T-helper 1 cell (primary cell): Measurements from ENCODE around the gene PDE6B.
"Not testable (repeated sequence)": the region's sequence is repeated elsewhere in the genome, so short reads cannot be mapped to it uniquely, and the experiment has no call there.

Source experiments
- DNase-seq, 5 donors: peaks; one replicate each; pipeline ENCODE4 v3.0.0-alpha.2; 2012 to 2020

PDE6B gene

DNA sequence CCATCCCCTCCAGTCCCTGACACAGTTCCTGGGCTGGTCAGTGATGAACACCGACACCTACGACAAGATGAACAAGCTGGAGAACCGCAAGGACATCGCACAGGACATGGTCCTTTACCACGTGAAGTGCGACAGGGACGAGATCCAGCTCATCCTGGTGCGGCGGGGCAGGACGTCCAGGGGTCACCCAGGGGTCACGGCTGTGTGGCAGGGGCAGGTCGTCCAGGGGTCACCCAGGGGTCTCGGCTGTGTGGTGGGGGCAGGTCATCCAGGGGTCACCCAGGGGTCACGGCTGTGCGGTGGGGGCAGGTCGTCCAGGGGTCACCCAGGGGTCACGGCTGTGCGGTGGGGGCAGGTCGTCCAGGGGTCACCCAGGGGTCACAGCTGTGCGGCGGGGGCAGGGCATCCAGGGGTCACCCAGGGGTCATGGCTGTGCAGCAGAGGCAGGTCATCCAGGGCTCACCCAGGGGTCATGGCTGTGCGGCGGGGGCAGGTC, 32.0 kb downstream of the PDE6B start:
- no peak for DNase-seq

DNA sequence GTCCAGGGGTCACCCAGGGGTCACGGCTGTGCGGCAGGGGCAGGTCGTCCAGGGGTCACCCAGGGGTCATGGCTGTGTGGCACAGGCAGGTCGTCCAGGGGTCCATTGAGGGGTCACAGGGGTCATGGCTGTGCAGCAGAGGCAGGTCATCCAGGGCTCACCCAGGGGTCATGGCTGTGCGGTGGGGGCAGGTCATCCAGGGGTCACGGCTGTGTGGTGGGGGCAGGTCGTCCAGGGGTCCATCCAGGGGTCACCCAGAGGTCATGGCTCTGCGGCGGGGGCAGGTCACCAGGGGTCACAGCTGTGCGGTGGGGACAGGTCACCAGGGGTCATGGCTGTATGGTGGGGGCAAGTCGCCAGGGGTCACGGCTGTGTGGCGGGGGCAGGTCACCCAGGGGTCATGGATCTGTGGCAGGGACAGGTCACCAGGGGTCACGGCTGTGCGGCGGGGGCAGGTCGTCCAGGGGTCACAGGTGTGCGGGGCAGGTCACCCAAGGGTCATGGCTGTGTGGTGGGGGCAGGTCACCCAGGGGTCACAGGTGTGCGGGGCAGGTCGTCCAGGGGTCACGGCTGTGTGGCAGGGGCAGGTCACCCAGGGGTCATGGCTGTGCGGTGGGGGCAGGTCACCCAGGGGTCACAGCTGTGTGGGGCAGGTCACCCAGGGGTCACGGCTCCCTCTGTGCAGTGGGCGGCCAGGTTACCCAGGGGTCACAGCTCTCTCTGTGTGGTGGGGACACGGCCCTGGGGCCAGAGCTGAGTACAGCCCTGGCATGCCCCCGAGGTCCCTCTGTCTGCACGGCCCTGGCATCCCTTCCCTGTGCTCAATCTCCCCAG, 32.7 kb downstream of the PDE6B start:
- no peak for DNase-seq

DNA sequence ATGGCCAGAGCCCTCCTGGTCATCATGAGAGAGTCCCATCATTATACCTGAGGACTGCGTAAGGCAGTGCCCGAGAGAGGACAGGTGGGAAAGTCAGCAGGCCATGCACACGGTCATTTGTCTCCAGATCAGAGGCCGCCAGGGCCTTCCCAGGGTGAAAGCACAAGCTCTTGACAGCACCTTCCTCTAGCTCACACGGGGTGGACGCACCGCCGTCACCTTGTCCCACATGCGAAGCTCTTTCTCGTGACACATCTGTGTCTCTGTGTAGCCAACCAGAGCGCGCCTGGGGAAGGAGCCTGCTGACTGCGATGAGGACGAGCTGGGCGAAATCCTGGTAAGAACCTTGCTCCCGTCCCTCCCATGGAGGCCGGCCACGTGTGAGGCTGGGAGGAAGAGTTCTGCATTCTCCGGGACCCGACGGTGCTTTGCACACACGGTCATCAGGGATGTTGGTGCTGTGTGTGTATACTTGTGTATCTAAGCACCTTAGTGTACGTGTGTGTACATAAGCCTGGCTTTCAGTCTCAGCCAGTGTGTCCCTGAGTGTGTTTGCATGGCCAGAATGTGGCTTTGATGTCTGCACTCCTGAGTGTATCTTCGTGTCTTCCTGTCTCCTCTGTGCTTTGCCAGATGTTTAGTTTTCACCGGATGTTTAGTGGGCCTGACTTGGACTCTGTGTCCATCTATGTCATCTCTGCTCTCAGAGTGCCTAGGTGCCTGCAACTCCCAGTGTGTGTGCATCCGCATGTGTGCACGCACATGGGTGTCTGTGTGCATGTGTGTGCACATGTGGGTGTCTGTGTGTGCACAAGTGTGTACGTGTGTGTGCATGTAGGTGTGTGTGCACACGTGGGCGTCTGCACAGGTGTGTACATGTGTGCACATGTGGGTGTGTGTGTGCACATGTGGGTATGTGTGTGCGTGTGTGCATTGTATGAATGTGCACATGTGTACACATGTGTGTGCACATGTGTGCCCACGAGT, 33.6 kb downstream of the PDE6B start:
- no peak for DNase-seq

GRCh38 chr4:659851-660250, 34.5 kb downstream of the PDE6B start:
- DNase-seq = no peak

DNA sequence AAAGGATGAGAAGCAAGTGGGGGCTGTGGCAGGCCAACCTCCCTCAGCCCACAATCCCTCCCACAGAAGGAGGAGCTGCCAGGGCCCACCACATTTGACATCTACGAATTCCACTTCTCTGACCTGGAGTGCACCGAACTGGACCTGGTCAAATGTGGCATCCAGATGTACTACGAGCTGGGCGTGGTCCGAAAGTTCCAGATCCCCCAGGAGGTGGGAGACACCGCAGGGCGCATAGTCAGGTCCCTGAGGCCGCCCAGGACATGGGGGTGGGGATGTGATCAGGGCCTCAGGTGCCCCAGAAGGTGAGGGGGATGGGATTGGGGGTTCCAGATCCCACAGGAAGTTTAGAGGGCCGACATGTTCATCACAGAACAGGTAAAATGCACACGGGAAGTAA, 35.0 kb downstream of the PDE6B start:
- no peak for DNase-seq

GRCh38 chr4:661231-661630, 35.9 kb downstream of the PDE6B start:
- no peak for DNase-seq

- no peak for DNase-seq
Observed at GRCh38 chr4:661881-662761, 36.7 kb downstream of the PDE6B start.

DNA sequence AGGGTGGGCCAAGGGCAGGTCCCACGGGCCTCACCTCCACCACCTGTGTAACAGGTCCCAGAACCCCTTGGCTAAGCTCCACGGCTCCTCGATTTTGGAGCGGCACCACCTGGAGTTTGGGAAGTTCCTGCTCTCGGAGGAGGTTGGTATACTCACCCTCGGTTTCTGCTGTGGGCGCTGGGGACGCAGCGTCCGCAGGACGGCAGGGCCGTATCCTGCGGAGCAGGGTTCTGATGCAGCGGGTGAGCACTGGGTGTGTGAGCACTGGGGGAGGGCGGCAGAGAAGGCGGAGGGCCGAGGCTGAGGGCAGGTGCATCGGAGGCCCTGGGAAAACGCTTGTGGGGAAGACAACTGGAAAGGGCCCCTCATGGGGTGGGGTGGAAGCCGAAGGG, 37.7 kb downstream of the PDE6B start:
- DNase-seq = no peak

- peak; percentile 45 to 76 (median 66) for DNase-seq
Observed at GRCh38 chr4:663438-664428, 38.4 kb downstream of the PDE6B start.

GRCh38 chr4:664713-665231, 39.4 kb downstream of the PDE6B start:
- DNase-seq = no peak

GRCh38 chr4:665381-665750, 40.0 kb downstream of the PDE6B start:
- DNase-seq = no peak

DNA sequence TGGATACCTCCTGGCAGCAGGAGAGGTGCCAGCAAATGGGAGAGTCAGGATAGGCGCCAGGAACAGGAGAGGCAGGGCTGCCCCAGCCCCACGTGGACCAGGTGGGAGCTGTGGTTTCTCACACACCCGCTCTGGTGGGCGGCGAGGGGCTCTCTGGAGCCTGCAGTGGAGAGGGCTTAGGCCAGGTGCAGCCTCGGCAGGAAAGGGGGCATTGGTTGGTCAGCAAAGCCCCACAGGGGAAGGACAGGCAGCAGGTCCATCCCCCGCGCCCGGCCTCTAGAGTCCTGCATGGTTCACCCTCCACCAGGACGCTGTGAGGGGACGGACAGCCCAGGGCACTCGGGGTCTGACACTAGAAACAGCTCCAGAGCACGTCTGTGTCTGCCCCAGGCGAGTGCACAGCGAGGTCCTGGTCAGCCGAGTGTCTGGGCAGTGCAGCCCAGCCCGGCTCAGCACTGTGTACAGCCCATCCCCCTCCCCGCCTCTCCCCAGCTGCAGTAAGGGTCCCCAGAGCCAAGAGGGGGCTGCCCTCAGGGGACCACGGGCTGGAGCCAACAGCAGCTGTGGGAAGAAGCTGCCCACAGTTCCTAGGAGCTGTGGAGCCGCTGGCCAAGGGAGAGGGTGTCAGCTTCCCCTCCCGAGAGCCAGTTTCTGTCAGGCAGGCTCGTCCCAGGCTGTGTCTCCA, 40.5 kb downstream of the PDE6B start:
- DNase-seq = no peak

GRCh38 chr4:666436-666810, 41.0 kb downstream of the PDE6B start:
- peak in 1 of 5 donors; percentile 10 for DNase-seq

- DNase-seq = no peak
Observed at GRCh38 chr4:666822-667544, 41.6 kb downstream of the PDE6B start.

DNA sequence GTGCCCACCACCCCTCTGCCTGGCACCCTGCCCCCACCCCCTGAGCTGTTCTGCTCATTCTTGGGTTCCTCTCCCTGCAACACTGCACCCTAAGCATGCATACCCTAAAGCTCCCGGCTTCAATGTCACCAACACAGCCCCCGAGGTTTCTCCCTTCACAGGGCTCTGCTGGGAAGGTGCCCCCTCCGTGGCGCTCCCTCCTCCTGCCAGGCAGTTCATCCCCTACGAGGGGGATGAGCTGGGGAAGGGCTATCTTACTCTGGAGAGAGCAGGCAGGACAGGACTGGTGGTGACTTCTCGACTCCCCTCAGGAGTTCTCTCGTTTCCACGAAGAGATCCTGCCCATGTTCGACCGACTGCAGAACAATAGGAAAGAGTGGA, 42.2 kb downstream of the PDE6B start:
- no peak for DNase-seq

GRCh38 chr4:668219-668618, 42.8 kb downstream of the PDE6B start:
- not testable (repeated sequence) for DNase-seq

GRCh38 chr4:669806-670559, 44.6 kb downstream of the PDE6B start:
- DNase-seq = not testable (repeated sequence)

- no peak for DNase-seq
Observed at GRCh38 chr4:671769-672168, 46.4 kb downstream of the PDE6B start.
